ENCODE measurements around the gene TMEM63B.

The TMEM63B gene

DNA sequence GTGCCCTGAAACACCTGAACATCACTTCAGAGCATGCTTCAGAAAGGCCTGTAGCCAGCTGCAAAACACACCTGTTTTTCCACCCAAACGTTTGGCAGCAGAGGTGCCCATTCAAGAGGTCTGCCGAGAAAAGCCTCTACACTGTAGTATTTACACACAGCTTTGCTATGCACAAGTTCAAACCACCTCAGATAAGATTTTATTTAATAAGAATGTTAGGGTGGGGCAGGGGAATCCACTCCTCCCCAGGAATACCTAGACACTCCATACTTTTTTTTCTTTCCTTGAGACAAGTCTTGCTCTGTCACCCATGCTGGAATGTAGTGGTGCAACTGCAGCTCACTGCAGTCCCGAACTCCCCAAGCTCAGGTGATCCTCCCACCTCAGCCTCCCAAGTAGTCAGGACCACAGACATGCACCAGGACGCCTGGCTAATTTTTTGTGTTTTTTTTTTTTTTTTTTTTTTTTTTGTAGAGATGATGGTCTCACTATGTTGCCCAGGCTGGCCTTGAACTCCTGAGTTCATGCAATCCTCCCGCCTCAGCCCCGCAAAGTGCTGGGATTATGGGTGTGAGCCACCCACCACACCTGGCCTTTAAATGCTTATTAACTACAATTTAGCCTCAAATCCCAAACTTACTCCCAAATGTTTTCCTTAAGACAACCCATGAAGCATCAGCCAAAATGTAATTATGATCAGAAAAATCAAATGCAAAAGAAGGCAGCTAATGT, 9.8 kb upstream of the TMEM63B start:
- DNase-seq: no peak

DNA sequence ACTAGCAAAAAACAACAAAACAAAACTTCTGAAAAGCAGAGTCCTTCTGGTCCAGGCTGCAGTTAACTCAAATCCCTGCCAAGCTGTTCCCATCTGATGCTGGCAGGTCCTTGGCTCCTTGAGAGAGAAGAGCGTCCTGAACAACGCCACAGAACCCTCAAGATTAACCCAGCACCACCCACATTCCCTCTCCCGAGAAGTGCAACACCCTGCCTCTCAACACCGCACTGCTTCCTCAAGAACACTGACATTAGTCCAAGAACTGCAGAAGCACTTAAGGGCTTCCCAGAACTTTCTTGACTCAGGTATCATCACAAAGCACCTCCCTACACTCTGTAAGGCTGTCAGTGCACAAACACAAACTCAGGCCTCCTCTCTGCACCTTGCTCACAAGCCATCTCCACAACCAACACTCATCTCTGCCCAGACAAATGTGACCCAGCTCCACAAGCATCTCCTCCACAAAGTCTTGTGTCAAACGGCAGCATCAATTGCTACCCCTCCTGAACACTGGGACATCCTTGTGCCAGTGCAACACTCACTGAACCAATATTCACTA, 7.6 kb upstream of the TMEM63B start:
- no peak for DNase-seq

GRCh38 chr6:44120692-44121443, 6.5 kb upstream of the TMEM63B start:
- DNase-seq: no peak

GRCh38 chr6:44122801-44123200, 4.6 kb upstream of the TMEM63B start:
- DNase-seq: no peak

DNA sequence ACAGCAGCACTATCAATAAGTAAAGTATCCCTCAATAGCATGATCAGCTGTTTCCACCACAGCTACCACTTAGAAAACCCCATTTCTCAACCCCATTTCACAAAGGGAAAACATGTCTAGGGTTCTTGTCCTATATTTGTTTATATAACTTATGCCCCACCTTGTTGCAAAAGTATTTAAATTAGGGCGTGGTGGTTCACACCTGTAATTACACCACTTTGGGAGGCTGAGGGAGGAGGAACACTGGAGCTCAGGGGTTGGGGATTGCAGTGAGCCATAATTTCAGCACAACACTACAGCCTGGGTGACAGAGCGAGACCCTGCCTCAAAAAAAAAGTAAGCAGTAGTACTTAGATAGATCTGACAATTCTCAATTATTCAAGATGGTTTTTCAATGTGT, 3.8 kb upstream of the TMEM63B start:
- DNase-seq: no peak

GRCh38 chr6:44126320-44127149, 819 bp upstream of the TMEM63B start:
- peak in 15 of 51 donors; percentile 16 to 62 (median 36) for DNase-seq

DNA sequence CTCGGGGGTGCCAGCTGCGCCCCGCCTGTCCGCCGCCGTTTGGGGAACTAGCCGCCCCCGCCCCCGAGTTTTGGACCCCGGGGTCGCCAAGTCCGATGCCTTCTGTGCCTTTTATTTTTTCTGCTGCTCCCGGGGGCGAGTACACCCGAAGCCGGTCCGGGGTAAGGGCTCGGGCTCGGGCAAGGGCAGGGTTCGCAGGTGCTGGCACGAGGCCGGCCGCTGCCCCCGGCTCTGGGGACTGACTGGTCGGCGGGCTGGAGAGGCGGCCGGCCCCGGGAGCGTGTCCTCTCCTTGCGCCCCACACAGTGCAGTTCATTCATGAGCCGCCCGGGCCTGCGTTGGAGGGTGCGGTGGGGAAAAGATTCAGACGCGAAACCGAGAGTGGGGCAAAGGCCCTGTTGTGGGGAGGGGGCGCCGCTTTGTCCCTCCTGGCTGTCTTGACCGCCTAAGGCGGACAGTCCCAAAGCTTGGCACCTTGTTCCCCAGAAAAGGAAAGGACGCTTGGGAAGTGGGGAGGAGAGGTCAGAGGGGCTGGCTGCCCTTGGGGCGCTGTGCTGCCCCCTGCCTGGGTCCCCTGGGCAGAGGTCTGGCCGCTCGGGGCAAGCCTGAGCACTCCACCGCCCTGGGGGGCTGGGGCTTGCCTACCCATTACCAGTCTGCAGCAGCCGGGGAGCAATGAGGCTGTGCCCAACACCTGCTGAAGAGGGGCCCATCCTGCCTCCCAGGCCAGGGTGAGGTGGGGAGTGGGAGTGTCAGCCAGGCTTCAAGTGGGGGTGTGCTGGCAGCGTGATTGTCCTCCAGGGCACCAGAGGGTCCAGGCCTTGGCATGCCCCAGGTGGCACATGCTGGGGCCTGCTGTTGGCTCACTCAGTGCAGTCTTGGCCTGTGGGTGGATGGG, 915 bp downstream of the TMEM63B start:
- peak in 25 of 51 donors; percentile 5 to 49 (median 26) for DNase-seq

DNA sequence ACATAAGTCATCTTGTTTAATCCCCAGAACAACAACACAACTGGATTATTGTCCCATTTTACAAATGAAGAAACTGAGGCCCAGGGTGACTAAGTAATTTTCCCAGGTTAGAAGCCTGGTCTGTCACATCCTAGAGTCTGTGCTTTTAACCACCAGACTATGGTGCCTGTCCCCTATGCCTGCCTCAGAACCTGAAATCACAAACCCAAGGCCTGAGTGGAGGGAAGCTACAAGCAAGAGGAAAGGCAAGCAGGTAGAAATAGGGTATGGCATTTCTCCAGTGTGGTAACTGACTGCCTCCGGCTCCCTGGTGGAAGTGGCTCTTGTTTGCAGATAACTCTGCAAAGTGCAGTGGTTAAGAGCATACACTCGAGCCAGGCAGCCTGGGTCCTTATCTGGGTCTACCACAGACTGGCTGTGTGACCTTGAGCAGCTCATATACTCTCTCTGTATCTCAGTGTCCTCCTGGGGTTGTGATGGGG, 2.5 kb downstream of the TMEM63B start:
- no peak for DNase-seq

- no peak for DNase-seq
Observed at GRCh38 chr6:44131892-44132291, 4.5 kb downstream of the TMEM63B start.

GRCh38 chr6:44132476-44132875, 5.1 kb downstream of the TMEM63B start:
- no peak for DNase-seq

GRCh38 chr6:44133003-44133931, 5.9 kb downstream of the TMEM63B start:
- DNase-seq: peak in 44 of 51 donors; percentile 4 to 80 (median 38)

GRCh38 chr6:44133981-44134711, 6.8 kb downstream of the TMEM63B start:
- no peak for DNase-seq

DNA sequence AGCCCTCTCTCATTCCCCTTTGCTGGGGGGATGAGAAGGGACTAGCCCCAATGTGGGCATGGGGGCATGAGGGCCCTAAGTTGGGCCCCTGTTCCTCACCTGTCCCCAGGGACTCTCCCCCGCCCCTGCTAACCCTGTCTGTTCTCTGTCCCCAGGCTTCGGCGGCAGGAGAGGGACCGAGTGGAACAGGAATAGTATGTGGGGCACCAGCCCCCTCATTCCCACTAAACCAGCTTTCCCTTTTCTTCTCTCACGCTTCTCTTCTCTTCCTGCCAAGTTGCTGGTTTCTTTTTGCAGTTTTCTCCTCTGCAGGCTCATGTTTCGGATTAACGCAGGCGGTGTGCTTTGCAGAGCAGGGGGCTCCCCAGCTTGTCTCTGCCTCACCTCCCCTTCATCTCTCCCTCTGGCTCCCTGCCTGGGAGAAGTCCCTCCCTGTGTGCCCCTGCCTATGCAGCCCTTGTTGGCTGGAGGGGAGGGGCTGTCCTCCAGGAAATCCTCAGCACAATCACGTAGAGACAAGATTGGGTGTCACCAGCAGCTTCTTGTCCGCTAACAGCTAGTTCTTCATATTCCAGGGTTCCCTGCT, 7.9 kb downstream of the TMEM63B start:
- peak in 1 of 51 donors; percentile 32 for DNase-seq

DNA sequence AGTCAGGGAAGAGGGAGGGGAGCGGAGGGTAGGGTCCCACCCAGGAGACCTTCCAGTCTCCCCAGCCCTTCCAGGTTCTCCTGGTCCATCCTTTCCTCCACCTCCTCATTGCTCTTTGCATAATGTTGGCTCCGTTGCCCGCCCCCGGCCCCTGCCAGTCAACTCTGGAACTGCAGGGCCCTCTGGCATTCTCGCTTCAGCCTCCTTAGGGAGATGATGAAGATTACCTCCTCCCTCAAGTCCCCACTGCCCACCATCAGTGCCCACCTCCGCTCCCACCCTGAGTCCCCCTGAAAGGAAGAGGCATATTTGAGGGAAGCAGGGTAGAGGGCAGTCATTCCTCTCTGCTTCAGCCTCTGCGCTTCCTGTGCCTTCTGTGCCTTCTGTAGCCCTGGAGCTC, 8.5 kb downstream of the TMEM63B start:
- no peak for DNase-seq

- DNase-seq: no peak
Observed at GRCh38 chr6:44138717-44139350, 11.5 kb downstream of the TMEM63B start.

DNA sequence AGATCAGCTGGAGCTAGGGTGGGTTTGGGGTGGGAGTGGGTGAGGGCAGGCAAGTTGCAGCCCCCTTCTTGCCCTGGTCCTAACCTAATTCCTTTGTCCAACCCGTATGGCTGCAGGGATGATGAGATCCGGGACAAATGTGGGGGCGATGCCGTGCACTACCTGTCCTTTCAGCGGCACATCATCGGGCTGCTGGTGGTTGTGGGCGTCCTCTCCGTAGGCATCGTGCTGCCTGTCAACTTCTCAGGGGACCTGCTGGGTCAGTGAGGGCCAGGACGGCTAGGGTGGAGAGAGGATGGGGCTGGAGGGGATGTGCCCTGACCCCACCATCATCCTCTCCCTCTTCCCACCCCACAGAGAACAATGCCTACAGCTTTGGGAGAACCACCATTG, 12.0 kb downstream of the TMEM63B start:
- DNase-seq: no peak

- DNase-seq: no peak
Observed at GRCh38 chr6:44142835-44143234, 15.5 kb downstream of the TMEM63B start.

GRCh38 chr6:44143731-44144130, 16.4 kb downstream of the TMEM63B start:
- DNase-seq: no peak
